ENCODE measurements around the gene ANK2.

DNA sequence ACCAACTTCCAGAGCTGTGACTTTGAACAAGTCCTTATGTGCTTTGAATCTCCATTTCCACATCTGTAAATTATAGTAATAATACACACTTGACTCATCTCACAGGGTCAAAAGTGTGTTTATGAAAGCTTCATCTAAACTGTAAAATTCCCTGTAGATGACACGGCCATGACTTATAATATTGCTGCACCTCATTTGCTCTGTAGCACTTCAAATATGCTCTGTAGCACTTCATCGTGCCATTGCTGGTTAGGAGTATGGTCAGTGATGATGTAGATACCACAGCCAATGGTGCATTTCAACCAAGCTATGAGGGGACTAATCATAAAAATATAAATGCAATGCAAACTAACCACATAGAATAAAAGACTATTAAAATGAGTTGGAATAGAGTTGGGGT, 318.6 kb downstream of the ANK2 start:
- TF ChIP-seq EZH2phosphoT487 (conservative IDR thresholded peaks at IDR 0.05; ENCODE audit: low read length), result no peak
- TF ChIP-seq, protein P1, sequence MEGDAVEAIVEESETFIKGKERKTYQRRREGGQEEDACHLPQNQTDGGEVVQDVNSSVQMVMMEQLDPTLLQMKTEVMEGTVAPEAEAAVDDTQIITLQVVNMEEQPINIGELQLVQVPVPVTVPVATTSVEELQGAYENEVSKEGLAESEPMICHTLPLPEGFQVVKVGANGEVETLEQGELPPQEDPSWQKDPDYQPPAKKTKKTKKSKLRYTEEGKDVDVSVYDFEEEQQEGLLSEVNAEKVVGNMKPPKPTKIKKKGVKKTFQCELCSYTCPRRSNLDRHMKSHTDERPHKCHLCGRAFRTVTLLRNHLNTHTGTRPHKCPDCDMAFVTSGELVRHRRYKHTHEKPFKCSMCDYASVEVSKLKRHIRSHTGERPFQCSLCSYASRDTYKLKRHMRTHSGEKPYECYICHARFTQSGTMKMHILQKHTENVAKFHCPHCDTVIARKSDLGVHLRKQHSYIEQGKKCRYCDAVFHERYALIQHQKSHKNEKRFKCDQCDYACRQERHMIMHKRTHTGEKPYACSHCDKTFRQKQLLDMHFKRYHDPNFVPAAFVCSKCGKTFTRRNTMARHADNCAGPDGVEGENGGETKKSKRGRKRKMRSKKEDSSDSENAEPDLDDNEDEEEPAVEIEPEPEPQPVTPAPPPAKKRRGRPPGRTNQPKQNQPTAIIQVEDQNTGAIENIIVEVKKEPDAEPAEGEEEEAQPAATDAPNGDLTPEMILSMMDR (IDR thresholded peaks at IDR 0.05; ENCODE audit: insufficient read depth, low read length, poor library complexity, severe bottlenecking), result no peak

Data from SU-DHL-6 (cell line).